ENCODE measurements around the gene EIF6.
"Not testable (repeated sequence)": the region's sequence is repeated elsewhere in the genome, so short reads cannot be mapped to it uniquely, and the experiment has no call there.

Gene EIF6

GRCh38 chr20:35284267-35284991 lies at the start of gene EIF6:
TSS of gene EIF6 (minus strand) at chr20:35284772. CDS start at chr20:35284487, 285 bp downstream.
- DNase-seq (ENCODE audit: low spot score) = peak; percentile 84

- DNase-seq (ENCODE audit: low spot score) = no peak
Measured at GRCh38 chr20:35333606-35334005, 49.0 kb upstream of the EIF6 start.

DNA sequence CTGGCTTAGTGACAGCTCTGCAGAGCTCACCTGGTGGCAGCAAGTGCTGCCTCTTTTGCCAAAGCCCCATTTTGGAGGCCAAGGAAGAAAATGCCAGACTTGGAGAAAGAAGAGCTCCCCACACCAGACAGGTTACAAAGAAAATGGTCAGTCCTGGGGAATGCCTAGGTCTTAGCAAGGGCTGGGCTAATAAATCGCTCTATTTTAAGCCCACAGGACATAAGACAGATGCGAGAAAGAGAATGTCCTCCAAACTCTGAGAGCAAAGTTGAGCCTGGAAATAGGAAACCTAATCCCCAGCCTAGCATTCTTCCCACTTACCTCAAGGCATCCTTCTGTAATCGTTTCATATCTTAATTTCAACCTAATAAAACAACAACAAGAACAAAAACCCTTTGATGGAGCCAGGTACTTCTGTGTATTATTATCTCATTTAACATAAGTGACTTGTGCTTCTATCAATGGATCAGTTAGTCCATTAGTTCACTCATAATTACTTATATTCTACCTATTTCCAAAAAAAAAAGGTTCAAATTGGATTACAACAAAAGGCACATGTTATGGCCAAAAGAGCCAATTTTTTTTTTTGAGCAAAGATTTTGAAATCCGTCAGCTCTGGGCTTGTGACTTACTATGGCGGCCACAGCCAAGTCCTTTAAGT lies 48.1 kb upstream of the EIF6 start:
- DNase-seq (ENCODE audit: low spot score) = no peak

DNA sequence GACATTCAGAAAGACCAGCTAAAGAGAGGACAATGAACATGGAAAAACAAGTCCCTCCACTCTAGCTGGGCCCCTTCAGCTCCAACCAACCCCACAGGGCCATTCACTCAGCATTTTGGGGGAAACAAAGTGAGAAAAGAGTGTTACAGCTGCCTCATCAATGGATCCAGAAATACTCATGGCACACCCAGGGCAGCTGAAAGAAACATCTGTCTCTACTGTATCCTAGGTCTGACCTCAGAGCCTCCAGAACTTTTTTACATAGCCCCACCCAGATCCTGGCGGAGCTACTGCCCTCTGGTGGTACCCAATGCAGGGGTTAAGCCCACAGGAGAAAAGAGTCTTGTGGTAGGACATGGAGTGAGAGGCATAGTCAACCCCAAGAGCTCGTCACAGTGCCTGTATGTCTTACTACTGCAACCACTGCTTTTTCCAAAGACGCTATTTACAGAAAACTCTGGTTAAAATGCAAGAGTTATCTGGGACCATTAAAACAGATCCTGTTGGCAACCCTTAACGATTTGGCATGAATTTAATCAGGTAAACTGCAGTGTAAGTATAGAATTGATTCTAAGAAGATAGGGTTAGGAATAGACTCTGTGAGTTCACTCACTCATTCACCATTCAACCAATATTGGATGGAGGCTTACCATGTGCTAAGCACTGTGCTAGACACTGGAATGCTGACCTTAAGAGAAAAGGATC lies 45.0 kb upstream of the EIF6 start:
- peak; percentile 61 for DNase-seq (ENCODE audit: low spot score)

GRCh38 chr20:35328689-35329088 lies 44.1 kb upstream of the EIF6 start:
- no peak for DNase-seq (ENCODE audit: low spot score)

DNA sequence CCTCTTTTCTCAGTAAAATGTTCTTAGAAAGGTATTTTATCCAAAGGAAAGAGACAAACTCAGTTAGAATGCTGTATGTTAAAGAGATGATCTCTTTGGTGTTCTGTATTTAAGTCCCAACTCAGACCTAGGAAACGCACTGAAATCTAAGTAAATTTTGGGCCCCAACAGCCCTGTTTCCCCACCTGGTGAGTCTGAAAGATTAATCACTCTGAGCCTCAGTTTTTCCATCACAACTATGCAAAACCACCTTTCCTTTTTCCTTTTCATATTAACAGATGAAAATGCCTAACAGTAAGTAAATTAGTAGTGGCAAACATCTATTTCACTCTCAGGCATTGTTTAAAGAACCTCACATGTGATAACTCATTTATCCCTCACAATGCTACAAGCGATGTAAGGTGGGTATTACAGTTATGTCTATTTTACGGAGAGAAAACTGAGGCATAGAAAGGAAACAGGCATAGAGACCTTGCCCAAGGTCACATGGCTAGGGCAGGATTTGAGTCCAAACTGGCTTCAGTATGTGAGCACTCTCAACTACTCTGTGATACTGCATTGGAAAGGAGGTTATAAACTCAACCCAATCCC lies 43.6 kb upstream of the EIF6 start:
- no peak for DNase-seq (ENCODE audit: low spot score)

DNA sequence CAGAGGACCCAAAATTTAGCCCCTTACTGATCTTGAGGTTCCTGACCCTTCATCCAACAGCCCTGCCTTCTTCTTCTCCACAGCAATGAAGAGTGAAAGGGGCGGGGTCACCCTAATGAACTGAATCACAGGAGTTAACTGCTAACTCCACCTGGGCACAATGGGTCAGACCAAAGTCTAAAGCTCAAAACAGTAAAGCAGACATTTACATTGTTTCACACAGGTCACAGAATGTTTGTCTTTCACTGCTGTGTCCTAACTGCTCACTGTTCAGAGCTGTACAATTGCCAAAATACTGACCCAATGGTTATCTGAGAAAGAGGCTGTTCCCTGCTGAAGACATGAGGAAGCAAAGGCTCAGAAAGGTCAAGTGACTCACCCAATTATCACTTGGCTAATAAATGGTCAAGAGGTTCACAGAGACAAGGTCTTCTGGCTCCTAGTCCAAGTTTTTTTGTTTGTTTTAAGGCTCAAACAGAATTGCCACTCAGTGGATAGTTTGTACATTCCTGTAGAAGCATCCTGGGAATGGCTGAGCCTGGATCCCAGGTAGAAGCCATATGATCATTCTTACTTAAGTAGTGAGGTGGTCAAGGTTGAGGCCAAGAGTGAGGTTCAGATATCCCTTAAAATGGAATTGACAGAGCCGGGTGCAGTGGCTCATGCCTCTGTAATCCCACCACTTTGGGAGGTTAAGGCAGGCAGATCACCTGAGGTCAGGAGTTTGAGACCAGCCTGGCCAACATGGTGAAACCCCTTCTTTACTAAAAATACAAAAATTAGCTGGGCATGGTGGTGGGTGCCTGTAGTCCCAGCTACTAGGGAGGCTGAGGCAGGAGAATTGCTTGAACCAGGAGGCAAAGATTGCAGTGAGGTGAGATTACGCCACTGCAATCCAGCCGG lies 42.8 kb upstream of the EIF6 start:
- no peak for DNase-seq (ENCODE audit: low spot score)

DNA sequence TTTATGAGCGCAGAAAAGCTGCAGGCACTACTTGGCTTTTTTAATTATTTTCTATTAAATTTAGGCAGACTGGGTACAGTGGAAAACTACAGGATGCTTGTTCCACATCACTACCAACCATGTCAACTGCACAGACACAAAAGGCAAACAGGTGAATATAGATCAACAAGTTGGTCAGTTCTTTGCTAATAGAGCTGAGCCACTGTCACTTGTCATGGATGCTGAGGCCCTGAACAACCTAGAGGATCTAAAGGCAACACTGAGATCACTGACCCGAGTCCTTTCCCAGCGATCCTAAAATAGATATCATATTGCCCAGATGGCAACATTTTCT lies 42.1 kb upstream of the EIF6 start:
- DNase-seq (ENCODE audit: low spot score) = no peak

DNA sequence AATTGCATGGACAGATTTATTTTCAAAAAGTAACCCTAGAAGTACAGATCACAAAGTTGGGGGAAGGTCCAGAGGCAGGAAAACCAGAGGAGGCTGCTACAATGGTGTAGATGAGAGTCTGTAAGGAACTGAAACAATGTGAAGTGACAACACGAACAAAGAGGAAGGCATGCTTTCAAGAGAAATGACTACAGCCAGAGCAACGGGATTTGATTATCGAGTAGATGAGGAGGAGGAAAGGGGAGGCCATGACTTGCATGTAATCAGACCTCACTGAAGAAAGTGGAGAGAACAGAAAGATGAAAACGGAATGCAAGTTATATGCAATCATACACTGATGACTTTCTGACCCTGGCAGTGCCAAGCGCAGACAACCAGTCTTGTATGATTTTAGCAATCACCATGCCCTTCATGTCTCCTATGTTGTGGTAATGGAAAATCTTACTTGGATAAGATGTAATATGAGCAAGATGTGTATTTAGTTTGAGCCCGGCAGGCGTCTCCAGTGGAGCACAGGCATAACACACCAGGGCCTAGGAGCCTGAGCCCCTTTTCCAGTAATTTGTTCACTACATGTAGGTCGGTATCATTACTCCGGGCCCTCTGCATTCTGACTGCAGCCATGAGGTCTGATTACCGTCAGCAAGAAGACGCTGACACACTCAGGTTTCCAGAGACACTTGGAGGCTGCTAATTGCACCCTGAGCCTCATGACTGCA lies 41.6 kb upstream of the EIF6 start:
- no peak for DNase-seq (ENCODE audit: low spot score)

GRCh38 chr20:35325401-35325800 lies 40.8 kb upstream of the EIF6 start:
- no peak for DNase-seq (ENCODE audit: low spot score)

GRCh38 chr20:35320396-35321126 lies 36.0 kb upstream of the EIF6 start:
- DNase-seq (ENCODE audit: low spot score) = no peak

DNA sequence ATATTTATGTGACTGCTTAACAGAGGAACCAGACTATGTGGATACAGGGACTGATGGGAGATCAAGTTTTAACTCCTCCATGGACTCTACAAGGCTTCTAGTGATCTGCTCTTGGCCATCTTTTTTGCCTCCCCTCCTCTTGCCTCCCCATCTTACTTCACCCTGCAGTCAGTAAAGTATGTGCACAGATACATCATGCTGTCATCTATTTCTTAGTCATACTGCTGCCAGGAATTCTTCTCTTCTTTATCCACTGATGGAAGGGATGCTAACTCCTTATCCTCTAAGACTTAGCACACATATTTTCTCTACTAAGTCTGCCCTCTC lies 35.3 kb upstream of the EIF6 start:
- DNase-seq (ENCODE audit: low spot score) = no peak

DNA sequence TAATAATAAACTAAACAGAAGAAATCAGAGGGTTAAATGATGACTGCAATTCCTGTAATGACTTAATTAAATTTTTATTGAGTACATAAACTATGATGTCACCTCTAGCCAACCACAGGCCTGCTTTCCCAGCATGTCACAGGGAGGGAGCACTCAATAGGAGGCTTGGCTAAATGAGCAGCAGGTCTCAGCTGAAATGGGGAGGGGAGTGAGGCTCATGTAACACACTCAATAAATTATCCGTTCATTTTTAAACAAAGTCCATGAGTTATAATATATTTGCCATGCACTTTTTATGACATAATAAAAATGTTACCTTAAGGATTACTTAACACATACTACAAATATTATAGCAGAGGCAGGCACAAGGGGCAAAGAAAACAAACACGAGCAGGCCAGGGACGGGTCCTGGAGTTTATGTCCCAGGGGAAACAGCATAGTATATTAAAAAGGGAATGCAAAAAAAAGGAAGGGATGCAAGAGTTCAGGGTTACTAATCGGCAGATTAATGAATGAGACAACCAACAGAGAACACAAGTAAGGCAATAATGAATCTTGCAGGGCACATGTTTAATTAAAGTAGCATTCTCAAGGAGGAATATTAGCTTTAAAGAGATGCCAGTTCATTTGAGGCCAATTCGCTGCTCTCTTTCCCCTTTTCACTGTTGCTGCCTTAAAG lies 34.8 kb upstream of the EIF6 start:
- no peak for DNase-seq (ENCODE audit: low spot score)

DNA sequence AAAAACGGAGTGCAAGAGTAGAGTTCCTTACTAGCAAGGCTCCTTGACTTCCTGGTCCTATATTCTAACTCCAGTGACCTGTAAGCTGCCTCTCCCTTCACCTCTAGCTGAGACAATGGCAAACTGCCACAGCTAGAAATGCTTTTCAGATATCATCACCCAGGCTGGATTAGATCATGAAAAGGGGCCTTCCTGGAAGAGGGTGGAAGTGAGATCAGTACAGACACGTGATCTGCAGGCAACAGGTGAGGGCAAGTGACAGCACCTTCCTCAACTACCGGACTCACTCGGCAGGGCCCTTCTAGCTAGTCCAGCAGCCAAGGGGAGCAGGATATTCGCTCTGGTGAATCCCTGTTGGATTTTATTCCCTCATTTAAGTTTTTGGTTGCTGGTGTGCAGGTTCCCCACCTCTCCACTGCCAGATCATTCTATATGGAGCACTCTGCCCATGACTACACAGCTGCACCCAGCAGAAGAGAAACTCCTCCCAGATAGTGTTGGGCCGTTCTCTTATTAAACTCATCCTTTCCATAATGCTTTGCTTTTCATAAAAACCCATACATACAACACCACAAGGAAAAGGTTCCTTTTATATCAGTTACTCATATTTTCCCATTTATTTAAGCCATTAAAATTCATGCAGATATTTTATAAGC lies 34.1 kb upstream of the EIF6 start:
- DNase-seq (ENCODE audit: low spot score) = no peak

- no peak for DNase-seq (ENCODE audit: low spot score)
Measured at GRCh38 chr20:35317416-35318210, 33.0 kb upstream of the EIF6 start.

DNA sequence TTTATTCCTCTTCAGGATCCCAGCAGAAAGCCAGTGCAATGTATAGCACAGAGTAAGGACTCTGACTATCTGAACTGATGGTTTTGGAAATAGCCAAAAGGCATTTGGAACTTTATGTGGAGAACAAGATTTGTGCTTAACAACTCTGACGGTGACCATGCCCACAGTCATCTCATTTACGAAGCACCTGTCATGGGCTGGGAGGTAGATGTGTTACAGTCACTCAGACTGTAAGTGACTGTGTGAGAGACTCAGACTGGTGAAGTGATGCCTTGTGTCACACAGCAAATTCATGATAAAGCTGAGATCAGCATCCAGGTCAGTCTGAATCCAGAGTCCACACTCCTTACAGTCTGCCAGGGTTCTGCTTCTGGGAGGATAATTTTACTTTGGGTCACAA lies 31.5 kb upstream of the EIF6 start:
- no peak for DNase-seq (ENCODE audit: low spot score)

- not testable (repeated sequence) for DNase-seq (ENCODE audit: low spot score)
Measured at GRCh38 chr20:35315632-35316020, 31.1 kb upstream of the EIF6 start.

- no peak for DNase-seq (ENCODE audit: low spot score)
Measured at GRCh38 chr20:35314816-35315631, 30.5 kb upstream of the EIF6 start.
